Pancreas (tissue), 10 donors: ENCODE results near the gene SLC39A8. TPM values are rescaled to one million over a fixed set of nuclear protein-coding genes. Genes with fewer than 3 reads are reported as not detected.

Source experiments
- ATAC-seq, 4 donors: fragments of 200-7000 bp; cut with Tn5 transposase; one replicate each; pipeline versions ENCODE4 v1.8.0 to v1.9.1; 2020; ENCODE audit warnings: mild to moderate bottlenecking in 4 of 4, moderate library complexity in 4 of 4
- DNase-seq, 6 donors: peaks; one replicate each; pipeline ENCODE4 v3.0.0-alpha.2; 2020
- FAIRE-seq: peaks from 2 replicates; lab custom pipeline; 2012; peaks lifted over from hg19 to GRCh38; lab: Jason Lieb, UNC
- H3K27ac ChIP-seq, 4 donors: fragments of 200-600 bp; sonication (generic); 1 replicate in 3 of 4; 2 replicates in 1 of 4; pipeline versions ENCODE4 v1.5.0 to v1.8.0; 2020
- H3K27me3 ChIP-seq, 4 donors: fragments of 200-600 bp; one replicate each; pipeline ENCODE4 v1.8.0; 2021
- H3K36me3 ChIP-seq, 3 donors: fragments of 200-600 bp; sonication (generic) in 1 of 3; one replicate each; pipeline versions ENCODE4 v1.5.0 to v1.8.0; 2020 to 2021
- H3K4me1 ChIP-seq, 3 donors: fragments of 200-600 bp; one replicate each; pipeline ENCODE4 v1.8.0; 2021
- H3K4me3 ChIP-seq, 4 donors: fragments of 200-600 bp; sonication (generic) in 2 of 4; one replicate each; pipeline versions ENCODE4 v1.5.0 to v1.8.0; 2020 to 2021
- H3K9me3 ChIP-seq, 4 donors: fragments of 200-600 bp; one replicate each; pipeline ENCODE4 v1.8.0; 2021
- CTCF ChIP-seq, 4 donors: fragments of 200-600 bp; sonication (generic) in 3 of 4; IDR thresholded peaks; one replicate each; pipeline versions ENCODE4 v1.5.0 to v1.8.0; 2021; ENCODE audit warnings: antibody characterized with exemption in 4 of 4
- WGBS, 2 donors: extraction: QIAGEN DNeasy Blood & Tissue Kit; methylation state at CpG; one replicate each; pipeline ENCODE4 v1.1.7; 2013; 5-methylcytosine and 5-hydroxymethylcytosine counted together
- intact Hi-C, 3 donors: fragments of 100-400 bp; cut with DNase I; formaldehyde crosslinking; loops; one replicate each; pipeline versions ENCODE4 v1.11.1 to v1.14.2; 2022
- polyA plus RNA-seq, 2 donors: library from polyadenylated mRNA; stranded (reverse); fragments of 200-250 nt; gene quantifications; one replicate each; pipeline ENCODE4 v1.2.3, GENCODE V29; 2013
- total RNA-seq, 6 donors: library from RNA; stranded (reverse); fragmentation: NEBNext Ultra II Directional in 4 of 6; extraction: Animal tissue kit (Norgen Biotek cat#: 25700) in 4 of 6; gene quantifications; one replicate each; pipeline versions ENCODE4 v1.2.1 to v1.2.4, GENCODE V29; 2021 to 2023
- donor health status: healthy with polysubstance abuse.
- donor health status: DM: no; HTN: no; CAD: no; lungs with moderate emphysema.
- donor health status: DM: no; HTN: no; CAD: no.
- donor health status: control.
- donor health status: control.
- donor health status: Bipolar disorder and iron deficiency.
- donor health status: DM: yes; HTN: yes; CAD: no.
- donor health status: DM: no; HTN: no; CAD: no.
- donor health status: DM: no; HTN: no; CAD: no.
- donor health status: DM: yes; HTN: yes; CAD: no.

The SLC39A8 gene
- total and polyA plus RNA-seq, 8 donors, result 9.9 to 46.8 (median 37.8) TPM

GRCh38 chr4:102299354-102300107, 45.8 kb downstream of the SLC39A8 start:
- no peak for DNase-seq
- H3K9me3 ChIP-seq, result no peaks in the 10 kb centered on the region
- no peaks in the 10 kb centered on the region for H3K36me3 ChIP-seq
- FAIRE-seq, result no peak
- H3K27me3 ChIP-seq, result no peaks in the 10 kb centered on the region
- H3K27ac ChIP-seq, result no peak overlapping the region
- peaks cover 0 to 6% (median 0%) of the 10 kb centered on the region in 3 donors for H3K4me1 ChIP-seq
- peak in 3 of 4 donors; percentile 54 to 60 (median 55) for ATAC-seq
- intact Hi-C loops, result no loop called here
- 22 to 28% methylated on average over 4 of the region's 4 CpGs for WGBS, 2 donors
- H3K4me3 ChIP-seq, result no peak overlapping the region
- TF ChIP-seq CTCF (IDR thresholded peaks at IDR 0.05), result peak in 2 of 4 donors; percentile 24 to 25

GRCh38 chr4:102298716-102299115, 46.6 kb downstream of the SLC39A8 start:
- peaks cover 0 to 6% (median 0%) of the 10 kb centered on the region in 3 donors for H3K4me1 ChIP-seq
- H3K36me3 ChIP-seq, result no peaks in the 10 kb centered on the region
- no peaks in the 10 kb centered on the region for H3K9me3 ChIP-seq
- ATAC-seq, result no peak
- WGBS, 2 donors, result 88 to 90% methylated on average over 1 of the region's 1 CpG
- no peak overlapping the region for H3K4me3 ChIP-seq
- intact Hi-C loops, result no loop called here
- TF ChIP-seq CTCF (IDR thresholded peaks at IDR 0.05), result no peak
- H3K27ac ChIP-seq, result no peak overlapping the region
- H3K27me3 ChIP-seq, result no peaks in the 10 kb centered on the region
- no peak for FAIRE-seq
- DNase-seq, result no peak

GRCh38 chr4:102295153-102295862, 50.0 kb downstream of the SLC39A8 start:
- Histone ChIP-seq H3K27ac (peak overlapping the region in 1 of 4 donors; percentile 28), H3K9me3 (no peaks in the 10 kb centered on the region), H3K4me1 (peaks cover 0 to 6% (median 0%) of the 10 kb centered on the region in 3 donors), H3K36me3 (no peaks in the 10 kb centered on the region), H3K4me3 (no peak overlapping the region), H3K27me3 (no peaks in the 10 kb centered on the region)
- DNase-seq (peak in 2 of 6 donors; percentile 6 to 18), FAIRE-seq (peak; percentile 66), ATAC-seq (peak; percentile 78 to 92 (median 88))
- intact Hi-C loops, result no loop called here
- TF ChIP-seq CTCF (IDR thresholded peaks at IDR 0.05), result no peak

GRCh38 chr4:102288497-102288896, 56.8 kb downstream of the SLC39A8 start:
- H3K4me1 ChIP-seq, result no peaks in the 10 kb centered on the region
- H3K27ac ChIP-seq, result no peak overlapping the region
- no peak for TF ChIP-seq CTCF (IDR thresholded peaks at IDR 0.05)
- no peaks in the 10 kb centered on the region for H3K36me3 ChIP-seq
- FAIRE-seq (no peak), DNase-seq (no peak), ATAC-seq (no peak)
- no peaks in the 10 kb centered on the region for H3K9me3 ChIP-seq
- H3K4me3 ChIP-seq, result no peak overlapping the region
- H3K27me3 ChIP-seq, result no peaks in the 10 kb centered on the region
- intact Hi-C loops, result no loop called here

- intact Hi-C loops, result no loop called here
- no peak for FAIRE-seq
- no peaks in the 10 kb centered on the region for H3K4me1 ChIP-seq
- no peak for ATAC-seq
- no peaks in the 10 kb centered on the region for H3K9me3 ChIP-seq
- no peaks in the 10 kb centered on the region for H3K36me3 ChIP-seq
- no peak for TF ChIP-seq CTCF (IDR thresholded peaks at IDR 0.05)
- no peaks in the 10 kb centered on the region for H3K27me3 ChIP-seq
- H3K4me3 ChIP-seq, result no peak overlapping the region
- H3K27ac ChIP-seq, result no peak overlapping the region
- DNase-seq, result no peak
Observed at GRCh38 chr4:102285831-102286230, 59.5 kb downstream of the SLC39A8 start.
